SU-DHL-6 (cell line): Measurements from ENCODE around the gene CFHR5.
"Not testable (repeated sequence)": the region's sequence is repeated elsewhere in the genome, so short reads cannot be mapped to it uniquely, and the experiment has no call there.

ENCODE experiments used
- H2AFZ ChIP-seq: fragments of 200-600 bp; sonication (generic); 2 replicates; pipeline ENCODE4 v1.6.1; 2014; ENCODE audit warnings: low read depth, mild to moderate bottlenecking, moderate library complexity, mixed read lengths, antibody characterized with exemption, low read length; ENCODE audit not compliant: severe bottlenecking
- H3F3A ChIP-seq: fragments of 200-600 bp; shearing (Covaris generic); 2 replicates; pipeline ENCODE4 v1.6.0; 2016; ENCODE audit warnings: antibody characterized with exemption, mild to moderate bottlenecking; ENCODE audit not compliant: insufficient read depth
- H3K27ac ChIP-seq: fragments of 200-600 bp; sonication (generic); 2 replicates; pipeline ENCODE4 v1.5.1; 2016; ENCODE audit warnings: low read depth, mild to moderate bottlenecking, low read length, moderate library complexity, mixed read lengths
- H3K27me3 ChIP-seq: fragments of 200-600 bp; sonication (generic), shearing (Covaris generic); 2 replicates; pipeline ENCODE4 v1.6.0; 2014; ENCODE audit warnings: mild to moderate bottlenecking, low read length
- H3K36me3 ChIP-seq: fragments of 200-600 bp; sonication (generic); 2 replicates; pipeline ENCODE4 v1.6.1; 2014; ENCODE audit warnings: mild to moderate bottlenecking, low read length, mixed read lengths
- H3K4me2 ChIP-seq: fragments of 300-600, 200-600 bp; shearing (Covaris generic), sonication (generic); 2 replicates; pipeline ENCODE4 v1.6.0; 2014; ENCODE audit warnings: low read length, low read depth, mild to moderate bottlenecking; ENCODE audit not compliant: poor library complexity, severe bottlenecking
- H3K4me3 ChIP-seq: fragments of 200-600 bp; sonication (generic); 2 replicates; pipeline ENCODE4 v1.5.1; 2014; ENCODE audit warnings: antibody characterized with exemption, low read length, mild to moderate bottlenecking, mixed read lengths; ENCODE audit not compliant: insufficient read depth, poor library complexity, severe bottlenecking
- H3K79me2 ChIP-seq: fragments of 200-600 bp; sonication (generic); 2 replicates; pipeline ENCODE4 v1.6.1; 2014; ENCODE audit warnings: mild to moderate bottlenecking, low read length, moderate library complexity; ENCODE audit not compliant: insufficient read depth
- H3K9ac ChIP-seq: fragments of 200-600 bp; sonication (generic); 2 replicates; pipeline ENCODE4 v1.7.0; 2014; ENCODE audit warnings: mild to moderate bottlenecking, low read length
- H3K9me2 ChIP-seq: fragments of 200-600 bp; sonication (generic); replicated peaks from 2 replicates; pipeline ENCODE4 v1.6.1; 2014; ENCODE audit warnings: low read length; ENCODE audit not compliant: insufficient read depth
- H3K9me3 ChIP-seq: fragments of 200-600 bp; sonication (generic); 2 replicates; pipeline ENCODE4 v1.6.1; 2014; ENCODE audit warnings: low read length, mixed read lengths; ENCODE audit not compliant: insufficient read depth
- H4K20me1 ChIP-seq: fragments of 200-600 bp; sonication (generic); 2 replicates; pipeline ENCODE4 v1.6.1; 2014; ENCODE audit warnings: low read depth, mild to moderate bottlenecking, antibody characterized with exemption, low read length, moderate library complexity, mixed read lengths
- EZH2phosphoT487 ChIP-seq: fragments of 200-600 bp; sonication (generic), shearing (Covaris generic); conservative IDR thresholded peaks from 2 replicates; pipeline ENCODE4 v1.6.1; 2018; ENCODE audit warnings: mild to moderate bottlenecking, antibody characterized with exemption, low read length, moderate library complexity, mixed read lengths
- TF ChIP-seq, protein P1 (sequence below): fragments of 200-600 bp; sonication (generic); IDR thresholded peaks from one replicate; pipeline ENCODE4 v1.5.1; 2017; ENCODE audit warnings: antibody characterized with exemption, mild to moderate bottlenecking, low read length, moderate library complexity; ENCODE audit not compliant: insufficient read depth, poor library complexity, severe bottlenecking

The CFHR5 gene

GRCh38 chr1:196980859-196981258, 3.5 kb downstream of the CFHR5 start:
- no peaks in the 10 kb centered on the region for H3K36me3 ChIP-seq
- no peak overlapping the region for H3K9ac ChIP-seq
- no peaks in the 10 kb centered on the region for H3K79me2 ChIP-seq
- no peaks in the 10 kb centered on the region for H3F3A ChIP-seq
- TF ChIP-seq, protein P1, sequence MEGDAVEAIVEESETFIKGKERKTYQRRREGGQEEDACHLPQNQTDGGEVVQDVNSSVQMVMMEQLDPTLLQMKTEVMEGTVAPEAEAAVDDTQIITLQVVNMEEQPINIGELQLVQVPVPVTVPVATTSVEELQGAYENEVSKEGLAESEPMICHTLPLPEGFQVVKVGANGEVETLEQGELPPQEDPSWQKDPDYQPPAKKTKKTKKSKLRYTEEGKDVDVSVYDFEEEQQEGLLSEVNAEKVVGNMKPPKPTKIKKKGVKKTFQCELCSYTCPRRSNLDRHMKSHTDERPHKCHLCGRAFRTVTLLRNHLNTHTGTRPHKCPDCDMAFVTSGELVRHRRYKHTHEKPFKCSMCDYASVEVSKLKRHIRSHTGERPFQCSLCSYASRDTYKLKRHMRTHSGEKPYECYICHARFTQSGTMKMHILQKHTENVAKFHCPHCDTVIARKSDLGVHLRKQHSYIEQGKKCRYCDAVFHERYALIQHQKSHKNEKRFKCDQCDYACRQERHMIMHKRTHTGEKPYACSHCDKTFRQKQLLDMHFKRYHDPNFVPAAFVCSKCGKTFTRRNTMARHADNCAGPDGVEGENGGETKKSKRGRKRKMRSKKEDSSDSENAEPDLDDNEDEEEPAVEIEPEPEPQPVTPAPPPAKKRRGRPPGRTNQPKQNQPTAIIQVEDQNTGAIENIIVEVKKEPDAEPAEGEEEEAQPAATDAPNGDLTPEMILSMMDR, result no peak
- no peak for TF ChIP-seq EZH2phosphoT487
- no peak overlapping the region for H3K4me2 ChIP-seq
- H3K27ac ChIP-seq, result no peak overlapping the region
- no peaks in the 10 kb centered on the region for H3K9me2 ChIP-seq
- no peaks in the 10 kb centered on the region for H3K9me3 ChIP-seq
- no peak overlapping the region for H3K4me3 ChIP-seq
- no peak overlapping the region for H2AFZ ChIP-seq
- no peaks in the 10 kb centered on the region for H4K20me1 ChIP-seq
- no peaks in the 10 kb centered on the region for H3K27me3 ChIP-seq

DNA sequence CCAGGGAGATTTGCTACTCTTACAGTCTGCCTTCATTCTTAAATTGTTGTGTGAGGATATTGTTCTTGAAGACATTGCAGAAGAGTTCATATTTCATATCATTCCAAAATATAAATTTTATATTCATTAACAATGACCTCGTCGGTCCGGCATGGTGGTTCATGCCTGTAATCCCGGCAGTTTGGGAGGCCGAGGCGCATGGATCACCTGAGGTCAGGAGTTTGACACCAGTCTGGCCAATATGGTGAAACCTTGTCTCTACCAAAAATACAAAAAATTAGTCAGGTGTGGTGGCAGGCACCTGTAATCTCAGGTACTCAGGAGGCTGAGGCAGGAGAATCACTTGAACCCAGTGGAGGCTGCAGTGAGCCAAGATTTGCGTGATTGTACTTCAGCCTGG, 4.9 kb downstream of the CFHR5 start:
- H3K4me2 ChIP-seq, H3K9me3 ChIP-seq, H3K79me2 ChIP-seq, H3K9ac ChIP-seq, H3K9me2 ChIP-seq, H3K27me3 ChIP-seq, H3F3A ChIP-seq, H4K20me1 ChIP-seq, H2AFZ ChIP-seq, H3K36me3 ChIP-seq, H3K4me3 ChIP-seq, H3K27ac ChIP-seq: not testable (repeated sequence)

DNA sequence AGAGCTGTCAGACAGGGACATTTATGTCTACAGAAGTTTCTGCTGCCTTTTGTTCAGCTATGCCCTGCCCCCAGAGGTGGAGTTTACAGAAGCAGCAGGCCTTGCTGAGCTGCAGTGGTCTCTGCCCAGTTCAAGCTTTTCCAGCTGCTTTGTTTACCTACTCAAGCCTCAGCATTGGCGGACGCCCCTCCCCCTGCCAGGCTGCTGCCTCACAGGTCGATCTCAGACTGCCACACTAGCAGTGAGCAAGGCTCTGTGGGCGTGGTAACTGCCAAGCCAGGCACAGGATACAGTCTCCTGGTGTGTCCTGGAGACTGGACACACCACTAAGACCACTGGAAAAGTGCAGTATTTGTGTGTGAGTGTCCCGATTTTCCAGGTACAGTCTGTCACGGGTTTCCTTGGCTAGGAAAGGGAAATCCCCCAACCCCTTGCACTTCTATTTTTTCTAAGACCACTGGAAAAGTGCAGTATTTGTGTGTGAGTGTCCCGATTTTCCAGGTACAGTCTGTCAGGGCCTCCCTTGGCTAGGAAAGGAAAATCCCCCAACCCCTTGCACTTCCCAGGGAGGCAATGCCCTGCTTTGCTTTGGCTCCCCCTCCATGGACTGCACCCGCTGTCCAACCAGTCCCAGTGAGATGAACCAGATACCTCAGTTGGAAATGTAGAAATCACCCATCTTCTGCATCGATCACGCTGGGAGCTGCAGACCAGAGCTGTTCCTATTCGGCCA, 14.7 kb downstream of the CFHR5 start:
- not testable (repeated sequence) for H3K27ac ChIP-seq, H3K4me2 ChIP-seq, H3K9me2 ChIP-seq, H3F3A ChIP-seq, H3K4me3 ChIP-seq, H3K79me2 ChIP-seq, H3K36me3 ChIP-seq, H2AFZ ChIP-seq, H3K9ac ChIP-seq, H4K20me1 ChIP-seq, H3K27me3 ChIP-seq, H3K9me3 ChIP-seq

GRCh38 chr1:196993916-196994315, 16.6 kb downstream of the CFHR5 start:
- H3K27ac ChIP-seq, result no peak overlapping the region
- H3K9me3 ChIP-seq, result no peaks in the 10 kb centered on the region
- no peaks in the 10 kb centered on the region for H3K36me3 ChIP-seq
- H2AFZ ChIP-seq, result no peak overlapping the region
- H3K4me3 ChIP-seq, result no peak overlapping the region
- no peak overlapping the region for H3K9ac ChIP-seq
- no peaks in the 10 kb centered on the region for H3K79me2 ChIP-seq
- no peak overlapping the region for H3K4me2 ChIP-seq
- TF ChIP-seq EZH2phosphoT487, result no peak
- TF ChIP-seq, protein P1, result no peak
- H3K9me2 ChIP-seq, result no peaks in the 10 kb centered on the region
- H3K27me3 ChIP-seq, result no peaks in the 10 kb centered on the region
- H4K20me1 ChIP-seq, result no peaks in the 10 kb centered on the region
- no peaks in the 10 kb centered on the region for H3F3A ChIP-seq
